ENCODE data around the gene SON.

- TF ChIP-seq CTCF (IDR thresholded peaks at IDR 0.05; ENCODE audit: low read depth, low read length) = no peak
- no peak for TF ChIP-seq POLR2A (IDR thresholded peaks at IDR 0.05; ENCODE audit: extremely low read depth, insufficient read length)
Observed at GRCh38 chr21:33587792-33588484, 45.1 kb downstream of the SON start.

All from NB4 (cell line).